Endothelial cell of umbilical vein (primary cell): ENCODE measurements around the gene ALOX15B. TPM values are rescaled to one million over a fixed set of nuclear protein-coding genes. Genes with fewer than 3 reads are reported as not detected.

Source experiments
- BruUV-seq: library from RNA; stranded (reverse); fragments of 400-500 nt; replicated peaks from 2 replicates; lab custom pipeline; 2021; lab: Mats Ljungman, UMichigan
- CTCF ChIA-PET: fragments of 300-600, 350-600 bp; sonication (Branson Sonifier 250); formaldehyde crosslinking; loops from one replicate; lab custom pipeline; 2021; ENCODE audit warnings: antibody characterized with exemption, inconsistent platforms; lab: Charles Lee
- POLR2A ChIA-PET: fragments of 300-600, 350-600 bp; sonication (Branson Sonifier 250); formaldehyde crosslinking; loops from one replicate; lab custom pipeline; 2021; ENCODE audit warnings: antibody characterized with exemption, inconsistent platforms; lab: Charles Lee
- DNase-seq: peaks from one replicate; pipeline ENCODE4 v3.0.0-alpha.2; 2011; ENCODE audit warnings: low read depth, low spot score
- FAIRE-seq: peaks from 2 replicates; lab custom pipeline; 2011; peaks lifted over from hg19 to GRCh38; lab: Jason Lieb, UNC
- H2AFZ ChIP-seq: 2 replicates; pipeline ENCODE4 v1.6.0; 2012; ENCODE audit warnings: low read depth, low read length, control low read depth, inconsistent platforms
- H3K27ac ChIP-seq: 2 replicates; pipeline ENCODE4 v1.5.1; 2011; ENCODE audit warnings: low read depth, mild to moderate bottlenecking, control low read depth, low read length, moderate library complexity; ENCODE audit not compliant: insufficient read depth
- H3K27me3 ChIP-seq, 2 experiments: 2 replicates each; pipeline versions ENCODE4 v1.6.0 to v1.6.1; 2011; ENCODE audit warnings: low read length in 2 of 2, mixed read lengths in 1 of 2; ENCODE audit not compliant: control insufficient read depth in 2 of 2, insufficient read depth in 2 of 2
- H3K36me3 ChIP-seq, 2 experiments: 2 replicates in 1 of 2; 3 replicates in 1 of 2; pipeline ENCODE4 v1.5.1; 2011; ENCODE audit warnings: low read length in 2 of 2, mild to moderate bottlenecking in 1 of 2, moderate library complexity in 1 of 2; ENCODE audit not compliant: control insufficient read depth in 2 of 2, insufficient read depth in 2 of 2; ENCODE audit errors: extremely low read depth in 1 of 2
- H3K4me1 ChIP-seq: 3 replicates; pipeline ENCODE4 v1.5.1; 2011; ENCODE audit warnings: mild to moderate bottlenecking, low read length; ENCODE audit not compliant: control insufficient read depth, insufficient read depth; ENCODE audit errors: extremely low read depth
- H3K4me2 ChIP-seq: 2 replicates; pipeline ENCODE4 v1.6.1; 2011; ENCODE audit warnings: low read length, control low read depth, mixed read lengths; ENCODE audit not compliant: insufficient read depth
- H3K4me3 ChIP-seq, 3 experiments: fragments of 200-600 bp in 1 of 3; sonication (generic), shearing (Covaris generic) in 1 of 3; replicated peaks in 1 of 3; 2 replicates each; pipeline ENCODE4 v1.5.1; 2011 to 2016; ENCODE audit warnings: control low read depth in 3 of 3, low read length in 3 of 3, mild to moderate bottlenecking in 2 of 3, inconsistent platforms in 1 of 3, low read depth in 1 of 3, moderate library complexity in 1 of 3; ENCODE audit not compliant: insufficient read depth in 1 of 3
- H3K79me2 ChIP-seq: 2 replicates; pipeline ENCODE4 v1.6.0; 2012; ENCODE audit warnings: low read length, inconsistent platforms; ENCODE audit not compliant: control insufficient read depth, insufficient read depth
- H3K9ac ChIP-seq: replicated peaks from 2 replicates; pipeline ENCODE3; 2011; ENCODE audit warnings: low read length, control low read depth; ENCODE audit not compliant: insufficient read depth; ENCODE audit errors: extremely low read depth
- H3K9me1 ChIP-seq: replicated peaks from 3 replicates; pipeline ENCODE4 v1.6.0; 2011; ENCODE audit warnings: mild to moderate bottlenecking, low read length; ENCODE audit not compliant: control insufficient read depth, insufficient read depth; ENCODE audit errors: extremely low read depth
- H3K9me3 ChIP-seq: replicated peaks from 2 replicates; pipeline ENCODE4 v1.5.1; 2012; ENCODE audit warnings: low read length, inconsistent platforms; ENCODE audit not compliant: control insufficient read depth, insufficient read depth
- H4K20me1 ChIP-seq: replicated peaks from 2 replicates; pipeline ENCODE3; 2011; ENCODE audit warnings: mild to moderate bottlenecking, low read length; ENCODE audit not compliant: control insufficient read depth, insufficient read depth; ENCODE audit errors: extremely low read depth
- CTCF ChIP-seq, 2 donors: IDR thresholded peaks; 1 replicate in 1 of 2; 2 replicates in 1 of 2; pipeline ENCODE4 v1.5.1; 2011; ENCODE audit warnings: low read length in 2 of 2, mild to moderate bottlenecking in 2 of 2, moderate library complexity in 2 of 2, control low read depth in 1 of 2, inconsistent platforms in 1 of 2, low read depth in 1 of 2; ENCODE audit not compliant: insufficient read depth in 1 of 2; ENCODE audit errors: extremely low read depth in 1 of 2
- GATA2 ChIP-seq: IDR thresholded peaks from 2 replicates; pipeline ENCODE4 v1.7.0; 2011; ENCODE audit warnings: low read depth, mild to moderate bottlenecking, moderate library complexity, mixed read lengths, low read length; ENCODE audit not compliant: insufficient read length, insufficient read depth
- JUN ChIP-seq: IDR thresholded peaks from 2 replicates; pipeline ENCODE4 v1.6.1; 2011; ENCODE audit warnings: borderline replicate concordance, low read depth; ENCODE audit not compliant: insufficient read length, insufficient read depth
- MAX ChIP-seq: IDR thresholded peaks from 2 replicates; pipeline ENCODE4 v1.6.1; 2011; ENCODE audit not compliant: insufficient read depth, insufficient read length
- MYC ChIP-seq: IDR thresholded peaks from one replicate; pipeline ENCODE4 v1.6.1; 2011; ENCODE audit warnings: mild to moderate bottlenecking, low read depth, low read length
- POLR2A ChIP-seq: IDR thresholded peaks from 2 replicates; pipeline ENCODE4 v1.6.1; 2012; ENCODE audit warnings: low read depth, mild to moderate bottlenecking, control low read depth, low read length
- dilution Hi-C: fragments of 300-500 bp; cut with MboI; formaldehyde crosslinking; loops from one replicate; pipeline ENCODE4 v1.15.0; 2019; ENCODE audit warnings: low sequenced_read_pairs; ENCODE audit not compliant: extremely low pct_ligation_motif_present
- intact Hi-C: fragments of 100-400 bp; cut with micrococcal nuclease; formaldehyde crosslinking; loops from one replicate; pipeline ENCODE4 v1.10.0; 2022
- polyA plus RNA-seq, 4 experiments: library from polyadenylated mRNA; depleted of rRNA in 3 of 4; stranded (reverse) in 3 of 4; unstranded in 1 of 4; fragments of >200 nt; gene quantifications; 2 replicates each; pipeline versions ENCODE4 v1.2.1 to v1.2.3, GENCODE V29; 2011 to 2012; ENCODE audit warnings: missing spikeins in 1 of 4
- total RNA-seq: library from RNA; stranded (reverse); gene quantifications from 2 replicates; pipeline ENCODE4 v1.2.3, GENCODE V29; 2021

The ALOX15B gene
- total and polyA plus RNA-seq, 2 donors (not counting 3 experiments of a cell fraction or from before 2014, with no cell fraction given): not detected

- Histone ChIP-seq H3K9ac (no peak overlapping the region), H3K4me3 (no peak overlapping the region), H4K20me1 (no peaks in the 10 kb centered on the region), H3K4me2 (no peak overlapping the region), H3K9me1 (no peaks in the 10 kb centered on the region), H3K79me2 (no peaks in the 10 kb centered on the region), H3K9me3 (no peaks in the 10 kb centered on the region), H3K4me1 (no peaks in the 10 kb centered on the region), H3K36me3 (no peaks in the 10 kb centered on the region), H3K27ac (no peak overlapping the region), H2AFZ (no peak overlapping the region), H3K27me3 (peaks cover 35 to 38% of the 10 kb centered on the region in 2 experiments)
- BruUV-seq: no TSS peak
- TF ChIP-seq MYC (no peak), POLR2A (no peak), GATA2 (no peak), CTCF (IDR thresholded peaks at IDR 0.05; ENCODE audit: extremely low read depth in 1 of 2, insufficient read depth in 1 of 2, low read depth in 1 of 2, low read length in 2 of 2) (no peak), MAX (no peak), JUN (no peak)
- no peak for FAIRE-seq
- no peak for DNase-seq
- dilution Hi-C loops: no loop called here
- intact Hi-C loops: no loop called here
- ChIA-PET POLR2A (no interaction called here), CTCF (interaction anchor here (1.0 to 4.7 kb wide), 24 partner anchors 11 to 817 kb away, joined by 3 to 158 read pairs (median 8); partner anchors contain the start of genes ALOX12B, ALOXE3, TRAPPC1 and WRAP53)
These were observed 34.0 kb downstream of the ALOX15B start for GRCh38 chr17:8072729-8073461.
